Stimulated activated naive CD4-positive, alpha-beta T cell treated with Interleukin-2 at 50 U/mL for 16 hours (primary cell): Measurements from ENCODE around the gene DCP1A.

Source experiments
- DNase-seq: peaks from one replicate; lab custom pipeline; 2025; lab: John Stamatoyannopoulos, UW

The DCP1A gene

GRCh38 chr3:53244271-53244670 lies 103.1 kb downstream of the DCP1A start:
- DNase-seq, result no peak

- no peak for DNase-seq
Measured at GRCh38 chr3:53243785-53244184, 103.6 kb downstream of the DCP1A start.

GRCh38 chr3:53243165-53243564 lies 104.2 kb downstream of the DCP1A start:
- DNase-seq, result no peak

- no peak for DNase-seq
Measured at GRCh38 chr3:53242642-53243041, 104.7 kb downstream of the DCP1A start.

GRCh38 chr3:53242155-53242554 lies 105.2 kb downstream of the DCP1A start:
- no peak for DNase-seq

- DNase-seq, result no peak
Measured at GRCh38 chr3:53240989-53241972, 106.1 kb downstream of the DCP1A start.

- no peak for DNase-seq
Measured at GRCh38 chr3:53239800-53240199, 107.5 kb downstream of the DCP1A start.

- no peak for DNase-seq
Measured at GRCh38 chr3:53238886-53239285, 108.5 kb downstream of the DCP1A start.

GRCh38 chr3:53238051-53238850 lies 109.1 kb downstream of the DCP1A start:
- no peak for DNase-seq

- no peak for DNase-seq
Measured at GRCh38 chr3:53236112-53236841, 111.1 kb downstream of the DCP1A start.

- no peak for DNase-seq
Measured at GRCh38 chr3:53235545-53235944, 111.8 kb downstream of the DCP1A start.

- DNase-seq, result no peak
Measured at GRCh38 chr3:53234841-53235232, 112.5 kb downstream of the DCP1A start.

- DNase-seq, result no peak
Measured at GRCh38 chr3:53234130-53234840, 113.1 kb downstream of the DCP1A start.
